Lower leg skin (tissue), 4 donors: ENCODE results near the gene MEF2D. TPM values are rescaled to one million over a fixed set of nuclear protein-coding genes. Genes with fewer than 3 reads are reported as not detected.
A peak's percentile ranks its signal among the peaks of the same experiment; 100 is the strongest.

Experiments
- DNase-seq, 2 donors: peaks; one replicate each; pipeline ENCODE4 v3.0.0-alpha.2; 2019; ENCODE audit warnings: low spot score in 2 of 2
- H3K4me3 ChIP-seq: fragments of 200-600 bp; sonication (generic); 2 replicates; pipeline ENCODE4 v1.5.1; 2017; ENCODE audit warnings: mild to moderate bottlenecking, low read depth; ENCODE audit not compliant: poor library complexity, severe bottlenecking
- POLR2A ChIP-seq, 2 donors: fragments of 450-650 bp; IDR thresholded peaks; one replicate each; pipeline ENCODE4 v1.6.1; 2016 to 2017; ENCODE audit warnings: antibody characterized with exemption in 2 of 2, mild to moderate bottlenecking in 1 of 2, moderate library complexity in 1 of 2
- WGBS, 2 donors: methylation state at CpG; one replicate each; pipeline ENCODE4 v1.1.5; 2018; 5-methylcytosine and 5-hydroxymethylcytosine counted together
- intact Hi-C: fragments of 100-400 bp; cut with DNase I; formaldehyde crosslinking; loops from one replicate; pipeline ENCODE4 v1.15.0; 2023; ENCODE audit warnings: low total_unique reads
- total RNA-seq, 4 donors: library from RNA; depleted of rRNA; stranded (reverse); fragments of >200 nt; gene quantifications; one replicate each; pipeline ENCODE4 v1.1.0, GENCODE V29; 2016
- TF ChIP-seq, protein P1 (sequence below), 3 donors: fragments of 450-650 bp; IDR thresholded peaks; one replicate each; pipeline ENCODE4 v1.5.1; 2016; ENCODE audit warnings: antibody characterized with exemption in 3 of 3, mild to moderate bottlenecking in 3 of 3, moderate library complexity in 2 of 3

Gene MEF2D
- total RNA-seq, 4 donors from 2014 or later, result 32.1 to 67.3 (median 55.6) TPM

DNA sequence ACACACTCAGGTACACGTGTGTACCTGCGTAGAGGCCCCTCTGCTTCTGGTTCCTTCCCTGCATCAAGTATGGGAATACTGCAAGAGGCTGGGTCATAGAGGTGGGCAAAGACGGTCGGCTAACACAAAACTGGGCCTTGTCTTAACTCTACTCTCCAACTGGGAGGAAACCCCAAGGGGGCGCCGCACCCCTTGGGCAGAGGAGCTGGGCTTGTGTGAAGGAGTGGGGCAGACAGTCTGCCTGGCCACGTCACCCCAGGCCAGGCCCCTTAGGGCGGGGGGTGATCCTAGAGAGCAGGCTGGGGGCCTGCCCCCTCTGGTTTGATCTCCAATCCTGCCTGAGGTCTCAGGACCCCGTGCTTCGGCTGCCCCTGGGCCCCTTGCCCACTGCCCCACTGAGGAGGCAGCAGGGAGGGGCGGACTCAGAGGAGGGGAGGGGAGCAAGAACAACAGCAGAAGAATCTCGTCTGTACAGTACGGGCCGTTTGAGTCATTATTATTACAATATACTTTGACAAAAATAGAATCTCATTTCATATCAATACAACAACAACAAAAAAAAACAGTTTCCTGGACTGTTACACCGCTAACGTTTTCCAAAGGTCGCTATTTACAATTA lies 34.7 kb downstream of the MEF2D start:
- intact Hi-C loops, result no loop called here
- WGBS, 2 donors, result 42 to 51% methylated on average over 17 of the region's 17 CpGs
- TF ChIP-seq POLR2A (IDR thresholded peaks at IDR 0.05), result no peak
- TF ChIP-seq, protein P1, sequence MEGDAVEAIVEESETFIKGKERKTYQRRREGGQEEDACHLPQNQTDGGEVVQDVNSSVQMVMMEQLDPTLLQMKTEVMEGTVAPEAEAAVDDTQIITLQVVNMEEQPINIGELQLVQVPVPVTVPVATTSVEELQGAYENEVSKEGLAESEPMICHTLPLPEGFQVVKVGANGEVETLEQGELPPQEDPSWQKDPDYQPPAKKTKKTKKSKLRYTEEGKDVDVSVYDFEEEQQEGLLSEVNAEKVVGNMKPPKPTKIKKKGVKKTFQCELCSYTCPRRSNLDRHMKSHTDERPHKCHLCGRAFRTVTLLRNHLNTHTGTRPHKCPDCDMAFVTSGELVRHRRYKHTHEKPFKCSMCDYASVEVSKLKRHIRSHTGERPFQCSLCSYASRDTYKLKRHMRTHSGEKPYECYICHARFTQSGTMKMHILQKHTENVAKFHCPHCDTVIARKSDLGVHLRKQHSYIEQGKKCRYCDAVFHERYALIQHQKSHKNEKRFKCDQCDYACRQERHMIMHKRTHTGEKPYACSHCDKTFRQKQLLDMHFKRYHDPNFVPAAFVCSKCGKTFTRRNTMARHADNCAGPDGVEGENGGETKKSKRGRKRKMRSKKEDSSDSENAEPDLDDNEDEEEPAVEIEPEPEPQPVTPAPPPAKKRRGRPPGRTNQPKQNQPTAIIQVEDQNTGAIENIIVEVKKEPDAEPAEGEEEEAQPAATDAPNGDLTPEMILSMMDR (IDR thresholded peaks at IDR 0.05), result no peak
- no peak overlapping the region for H3K4me3 ChIP-seq
- DNase-seq, result peak in 1 of 2 donors; percentile 86

DNA sequence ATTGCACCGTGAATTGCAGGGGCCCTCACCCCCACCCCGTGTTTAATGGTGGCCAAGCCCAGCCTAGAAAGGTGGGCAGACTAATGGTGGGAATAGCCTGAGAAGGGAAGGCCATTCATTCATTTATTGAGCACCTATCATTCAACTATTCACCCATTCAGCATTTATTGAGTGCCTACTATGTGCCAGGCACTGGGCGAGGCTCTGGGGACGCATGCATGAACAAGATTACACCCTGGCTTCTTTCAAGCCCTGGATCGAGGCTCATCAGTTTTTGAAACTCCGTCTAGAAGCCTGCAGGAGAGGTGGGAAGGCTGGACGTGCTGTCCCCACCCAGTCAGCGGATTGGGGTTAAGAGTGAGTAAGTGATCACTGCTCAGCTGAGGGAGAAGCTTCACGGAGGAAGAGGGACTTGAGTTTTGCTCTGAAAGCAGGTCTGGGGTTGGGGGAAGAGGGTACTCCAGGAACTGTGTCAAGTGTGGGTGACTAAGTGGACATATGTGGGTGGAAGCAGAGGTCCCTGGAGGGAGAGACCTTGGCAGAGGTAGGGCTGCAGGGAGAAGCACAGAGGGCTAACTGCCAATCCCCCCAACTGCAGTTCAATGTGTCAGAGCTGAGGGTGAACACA lies 35.6 kb downstream of the MEF2D start:
- intact Hi-C loops, result loop anchor here (5.0 kb wide), 1 partner anchor 37 kb away; the partner anchor contains the start of gene MEF2D
- 55 to 57% methylated on average over 9 of the region's 9 CpGs for WGBS, 2 donors

DNA sequence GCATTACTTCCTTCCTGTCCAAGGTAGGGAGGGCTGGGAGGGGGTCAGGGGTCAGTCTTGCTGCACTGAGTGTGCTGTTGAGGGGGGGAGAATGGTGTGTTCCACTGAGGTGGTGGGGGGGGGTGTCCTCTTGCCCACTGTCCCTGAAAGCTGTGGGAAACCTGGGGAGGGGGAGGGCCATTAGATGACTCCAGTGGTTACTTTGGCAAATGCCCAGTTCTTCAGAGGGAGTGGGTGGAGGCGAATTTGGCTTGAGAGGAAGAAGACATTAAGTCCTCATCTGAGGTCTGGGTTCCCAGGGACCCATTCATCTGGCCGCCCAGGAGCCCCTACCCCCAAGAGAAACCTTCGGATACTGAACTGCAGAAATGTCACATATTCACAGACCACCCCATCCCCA lies 36.2 kb downstream of the MEF2D start:
- 53 to 60% methylated on average over 3 of the region's 3 CpGs for WGBS, 2 donors
- TF ChIP-seq, protein P1 (IDR thresholded peaks at IDR 0.05), result no peak
- no peak for TF ChIP-seq POLR2A (IDR thresholded peaks at IDR 0.05)
- H3K4me3 ChIP-seq, result no peak overlapping the region
- DNase-seq, result no peak
- intact Hi-C loops, result loop anchor here (5.0 kb wide), 1 partner anchor 38 kb away; the partner anchor contains the start of gene MEF2D

More for the DNA sequence above, 35.6 kb downstream of the MEF2D start:
- TF ChIP-seq, protein P1 (IDR thresholded peaks at IDR 0.05), result no peak
- TF ChIP-seq POLR2A (IDR thresholded peaks at IDR 0.05), result no peak
- DNase-seq, result no peak
- no peak overlapping the region for H3K4me3 ChIP-seq

DNA sequence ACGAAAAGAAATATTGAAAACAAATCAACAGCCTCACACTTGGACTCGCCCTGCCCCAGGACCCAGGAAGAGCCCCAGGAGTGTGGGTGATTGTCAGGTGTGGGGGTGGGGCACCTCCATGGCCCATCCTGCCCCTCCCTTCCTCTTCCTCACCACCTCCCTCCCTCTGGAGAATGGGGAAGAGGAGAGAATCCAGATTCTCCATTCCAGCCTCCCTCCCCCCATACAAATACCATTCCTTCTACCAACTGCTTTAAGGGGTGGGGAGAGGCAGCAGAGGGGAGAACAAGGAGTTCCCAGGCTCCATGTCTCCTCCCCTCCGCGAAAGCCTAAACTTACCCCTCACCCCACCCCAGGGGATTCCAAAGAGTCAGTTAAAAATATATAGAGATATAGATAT lies 36.7 kb downstream of the MEF2D start:
- WGBS, 2 donors, result 42 to 52% methylated on average over 4 of the region's 4 CpGs
- no peak overlapping the region for H3K4me3 ChIP-seq
- TF ChIP-seq, protein P1 (IDR thresholded peaks at IDR 0.05), result no peak
- TF ChIP-seq POLR2A (IDR thresholded peaks at IDR 0.05), result no peak
- intact Hi-C loops, result loop anchor here (5.0 kb wide), 1 partner anchor 38 kb away; the partner anchor contains the start of gene MEF2D
- no peak for DNase-seq

DNA sequence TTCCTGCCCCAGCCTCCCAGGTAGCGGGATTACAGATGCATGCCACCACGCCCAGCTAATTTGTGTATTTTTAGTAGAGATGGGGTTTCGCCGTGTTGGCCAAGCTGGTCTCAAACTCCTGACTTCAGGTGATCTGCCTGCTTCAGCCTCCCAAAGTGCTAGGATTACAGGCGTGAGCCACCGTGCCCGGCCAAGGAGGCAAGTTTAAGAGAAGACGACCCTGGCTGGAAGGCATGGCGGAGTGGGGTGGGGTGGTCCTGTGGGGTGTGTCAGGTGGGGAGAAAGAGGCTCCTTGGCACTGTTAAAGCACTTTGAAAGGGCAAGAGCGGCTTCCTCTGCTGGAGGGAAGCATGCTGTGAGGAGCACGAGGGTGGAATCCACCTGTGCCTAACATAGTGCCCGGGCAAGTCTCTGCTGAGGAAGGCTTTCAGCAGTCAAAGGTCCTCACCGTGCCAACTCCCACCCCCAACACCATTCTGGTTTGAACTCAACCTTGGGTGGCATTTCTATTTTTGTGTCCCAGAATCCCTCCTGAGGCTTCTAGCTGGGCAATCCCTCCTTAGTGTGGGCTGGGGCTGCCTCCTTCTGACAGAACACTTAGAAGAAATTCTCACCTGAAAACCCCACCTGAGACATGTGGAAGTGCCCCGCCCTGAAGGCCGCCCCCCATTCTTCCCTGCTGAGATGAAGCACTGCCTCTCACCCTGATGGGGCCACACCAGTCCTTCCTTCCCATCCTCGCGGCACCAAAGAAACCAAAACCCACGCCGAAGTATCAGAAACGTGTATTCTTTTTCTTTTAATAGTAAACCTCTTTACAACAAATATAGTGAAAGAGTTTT lies 37.4 kb downstream of the MEF2D start:
- TF ChIP-seq, protein P1 (IDR thresholded peaks at IDR 0.05), result no peak
- no peak for TF ChIP-seq POLR2A (IDR thresholded peaks at IDR 0.05)
- no peak for DNase-seq
- no peak overlapping the region for H3K4me3 ChIP-seq
- intact Hi-C loops, result loop anchor here (5.0 kb wide), 1 partner anchor 39 kb away; the partner anchor contains the start of gene MEF2D
- 52 to 53% methylated on average over 19 of the region's 20 CpGs for WGBS, 2 donors
